HG03469 (cell line): ENCODE measurements around the gene KAT6B.

Source experiments
- ATAC-seq: cut with Tn5 transposase; IDR thresholded peaks from one replicate; pipeline ENCODE4 v1.9.1; 2021; ENCODE audit warnings: mild to moderate bottlenecking, moderate library complexity, moderate number of reproducible peaks; ENCODE audit not compliant: unreplicated experiment

Gene KAT6B

GRCh38 chr10:75058161-75058560 lies 231.8 kb downstream of the KAT6B start:
- ATAC-seq = no peak

GRCh38 chr10:75061709-75062505 lies 235.5 kb downstream of the KAT6B start:
- no peak for ATAC-seq

GRCh38 chr10:75062506-75063299 lies 236.3 kb downstream of the KAT6B start:
- ATAC-seq = no peak

- ATAC-seq = no peak
Measured at GRCh38 chr10:75063461-75064230, 237.2 kb downstream of the KAT6B start.

- no peak for ATAC-seq
Measured at GRCh38 chr10:75065076-75065475, 238.7 kb downstream of the KAT6B start.

GRCh38 chr10:75066271-75066670 lies 239.9 kb downstream of the KAT6B start:
- ATAC-seq = no peak

GRCh38 chr10:75067272-75067671 lies 240.9 kb downstream of the KAT6B start:
- no peak for ATAC-seq

GRCh38 chr10:75068523-75068922 lies 242.1 kb downstream of the KAT6B start:
- no peak for ATAC-seq

GRCh38 chr10:75070476-75070875 lies 244.1 kb downstream of the KAT6B start:
- ATAC-seq = no peak

GRCh38 chr10:75070961-75071428 lies 244.6 kb downstream of the KAT6B start:
- no peak for ATAC-seq

GRCh38 chr10:75071756-75072155 lies 245.4 kb downstream of the KAT6B start:
- no peak for ATAC-seq

- no peak for ATAC-seq
Measured at GRCh38 chr10:75072727-75073126, 246.3 kb downstream of the KAT6B start.

GRCh38 chr10:75073442-75073841 lies 247.0 kb downstream of the KAT6B start:
- no peak for ATAC-seq

GRCh38 chr10:75074711-75075445 lies 248.5 kb downstream of the KAT6B start:
- no peak for ATAC-seq

GRCh38 chr10:75076348-75076747 lies 249.9 kb downstream of the KAT6B start:
- ATAC-seq = no peak

GRCh38 chr10:75079436-75080083 lies 253.2 kb downstream of the KAT6B start:
- ATAC-seq = no peak

- ATAC-seq = no peak
Measured at GRCh38 chr10:75080554-75080953, 254.2 kb downstream of the KAT6B start.

GRCh38 chr10:75081379-75081778 lies 255.0 kb downstream of the KAT6B start:
- no peak for ATAC-seq
